Activated naive CD4-positive, alpha-beta T cell treated with anti-CD3 and anti-CD28 coated beads for 36 hours (primary cell): ENCODE results near the gene CRY2. TPM values are rescaled to one million over a fixed set of nuclear protein-coding genes. Genes with fewer than 3 reads are reported as not detected.

ENCODE experiments used
- CTCF ChIA-PET: fragments of 350-600 bp; sonication (Branson Sonifier 250); formaldehyde crosslinking; loops from one replicate; lab custom pipeline; 2021; ENCODE audit warnings: antibody characterized with exemption; lab: Charles Lee
- DNase-seq: peaks from one replicate; pipeline ENCODE4 v3.0.0-alpha.2; 2020
- H3K27ac Mint-ChIP-seq: one replicate; pipeline ENCODE4 v1.8.0; 2021; ENCODE audit warnings: mild to moderate bottlenecking, mixed read lengths
- H3K27me3 Mint-ChIP-seq: one replicate; pipeline ENCODE4 v1.8.0; 2021; ENCODE audit warnings: low read depth, mixed read lengths
- H3K36me3 Mint-ChIP-seq: one replicate; pipeline ENCODE4 v1.8.0; 2021; ENCODE audit warnings: low read depth, mixed read lengths
- H3K4me1 Mint-ChIP-seq: one replicate; pipeline ENCODE4 v1.8.0; 2021; ENCODE audit warnings: low read depth, mixed read lengths
- H3K4me3 Mint-ChIP-seq: one replicate; pipeline ENCODE4 v1.8.0; 2021; ENCODE audit warnings: mild to moderate bottlenecking, moderate library complexity, mixed read lengths
- H3K9me3 Mint-ChIP-seq: one replicate; pipeline ENCODE4 v1.8.0; 2021; ENCODE audit warnings: mixed read lengths
- intact Hi-C: fragments of 100-400 bp; cut with micrococcal nuclease; formaldehyde crosslinking; loops from one replicate; pipeline ENCODE4 v1.15.1; 2023
- total RNA-seq, 2 experiments: library from RNA; stranded (reverse); gene quantifications; one replicate each; pipeline ENCODE4 v1.2.3, GENCODE V29; 2021

Gene CRY2
- total RNA-seq, 2 experiments from 2014 or later: 13.9 to 16.2 TPM

GRCh38 chr11:45853332-45854219 is 6.3 kb downstream of the CRY2 start:
- Mint-ChIP-seq H3K36me3 (peaks cover 6% of the 10 kb centered on the region), H3K27ac (no peak overlapping the region)
- CTCF ChIA-PET: interaction anchor here (0.6 to 1.0 kb wide), 2 partner anchors 11 to 220 kb away, joined by 3 read pairs; no protein-coding TSS in a partner anchor

DNA sequence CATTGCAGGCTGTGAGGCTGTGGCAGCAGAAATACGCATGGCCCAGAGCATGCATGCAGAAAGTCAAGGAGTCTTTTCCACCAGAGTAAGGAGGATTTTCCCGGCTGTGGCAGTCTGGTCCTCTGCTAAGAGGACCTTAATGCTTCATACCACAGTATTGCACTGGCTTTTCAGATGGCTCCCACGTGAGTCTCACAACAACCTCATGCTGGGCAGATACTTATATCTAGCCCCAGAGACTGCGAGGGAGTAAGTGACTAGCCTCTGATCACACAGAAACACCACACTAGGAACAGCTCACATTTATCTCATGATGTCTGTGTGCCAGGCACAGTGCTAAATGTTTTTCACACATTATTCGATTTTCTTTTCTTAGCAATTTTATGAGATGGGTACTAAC is 8.0 kb downstream of the CRY2 start:
- DNase-seq: no peak
- no peaks in the 10 kb centered on the region for H3K27me3 Mint-ChIP-seq
- CTCF ChIA-PET: interaction anchor here (0.7 to 1.6 kb wide), 2 partner anchors 10 to 110 kb away, joined by 3 read pairs; no protein-coding TSS in a partner anchor
- peaks cover 19% of the 10 kb centered on the region for H3K4me1 Mint-ChIP-seq
- peaks cover 9% of the 10 kb centered on the region for H3K36me3 Mint-ChIP-seq
- no peak overlapping the region for H3K27ac Mint-ChIP-seq
- no peaks in the 10 kb centered on the region for H3K9me3 Mint-ChIP-seq
- intact Hi-C loops: no loop called here
- H3K4me3 Mint-ChIP-seq: no peak overlapping the region

More at GRCh38 chr11:45853332-45854219, 6.3 kb downstream of the CRY2 start:
- intact Hi-C loops: no loop called here
- Mint-ChIP-seq H3K27me3 (no peaks in the 10 kb centered on the region), H3K4me1 (peaks cover 34% of the 10 kb centered on the region), H3K4me3 (no peak overlapping the region), H3K9me3 (no peaks in the 10 kb centered on the region)
- DNase-seq: no peak

GRCh38 chr11:45856044-45856468 is 8.8 kb downstream of the CRY2 start:
- H3K27me3 Mint-ChIP-seq: no peaks in the 10 kb centered on the region
- CTCF ChIA-PET: interaction anchor here (1.6 kb wide), 1 partner anchor 10 kb away, joined by 3 read pairs; no protein-coding TSS in a partner anchor
- H3K4me3 Mint-ChIP-seq: no peak overlapping the region
- no peaks in the 10 kb centered on the region for H3K9me3 Mint-ChIP-seq
- H3K4me1 Mint-ChIP-seq: peaks cover 14% of the 10 kb centered on the region
- no peak for DNase-seq
- intact Hi-C loops: no loop called here
- no peak overlapping the region for H3K27ac Mint-ChIP-seq
- H3K36me3 Mint-ChIP-seq: peaks cover 12% of the 10 kb centered on the region

DNA sequence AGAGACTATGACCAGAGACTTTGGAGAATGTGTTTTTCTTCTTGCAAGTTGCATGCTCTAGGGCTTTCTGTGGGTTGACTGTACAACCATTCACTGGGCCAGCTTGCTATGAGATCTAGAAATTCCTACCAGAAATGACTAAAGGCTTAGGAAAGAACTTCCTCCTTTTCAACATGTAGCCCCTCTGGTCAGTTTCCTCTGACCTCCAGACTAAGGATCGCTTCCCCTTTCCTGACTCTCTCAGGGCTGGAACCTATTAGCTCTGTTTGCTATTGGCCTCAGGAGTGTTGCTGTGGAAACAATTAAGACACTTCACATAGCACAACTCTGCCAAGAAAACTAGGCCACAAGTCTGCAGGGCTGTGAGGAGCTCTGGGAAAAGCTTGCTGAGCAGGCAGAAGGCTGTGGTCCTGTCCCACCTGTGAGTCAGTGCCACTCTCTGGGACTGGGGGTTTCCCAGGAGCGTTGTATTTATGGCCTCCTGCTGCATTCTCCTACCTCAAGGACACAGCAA is 10.7 kb downstream of the CRY2 start:
- H3K36me3 Mint-ChIP-seq: peaks cover 21% of the 10 kb centered on the region
- intact Hi-C loops: no loop called here
- no peaks in the 10 kb centered on the region for H3K9me3 Mint-ChIP-seq

GRCh38 chr11:45858751-45859398 is 11.6 kb downstream of the CRY2 start:
- Mint-ChIP-seq H3K27ac (no peak overlapping the region), H3K4me1 (peaks cover 2% of the 10 kb centered on the region), H3K36me3 (peaks cover 25% of the 10 kb centered on the region), H3K9me3 (no peaks in the 10 kb centered on the region), H3K4me3 (no peak overlapping the region), H3K27me3 (no peaks in the 10 kb centered on the region)
- no peak for DNase-seq
- CTCF ChIA-PET: interaction anchor here (0.7 to 4.7 kb wide), 2 partner anchors 14 to 16 kb away, joined by 4 to 29 read pairs; no protein-coding TSS in a partner anchor
- intact Hi-C loops: no loop called here

More for the DNA sequence above, 10.7 kb downstream of the CRY2 start:
- no peak for DNase-seq
- H3K4me3 Mint-ChIP-seq: no peak overlapping the region
- CTCF ChIA-PET: interaction anchor here (0.7 to 0.8 kb wide), 2 partner anchors 15 to 16 kb away, joined by 3 to 4 read pairs; no protein-coding TSS in a partner anchor
- no peaks in the 10 kb centered on the region for H3K27me3 Mint-ChIP-seq
- H3K27ac Mint-ChIP-seq: no peak overlapping the region
- peaks cover 2% of the 10 kb centered on the region for H3K4me1 Mint-ChIP-seq

GRCh38 chr11:45859661-45860140 is 12.4 kb downstream of the CRY2 start:
- CTCF ChIA-PET: interaction anchor here (1.4 to 4.7 kb wide), 2 partner anchors 9 to 13 kb away, joined by 3 to 29 read pairs; no protein-coding TSS in a partner anchor
- Mint-ChIP-seq H3K9me3 (no peaks in the 10 kb centered on the region), H3K36me3 (peaks cover 25% of the 10 kb centered on the region), H3K4me1 (peaks cover 2% of the 10 kb centered on the region), H3K27me3 (no peaks in the 10 kb centered on the region), H3K27ac (no peak overlapping the region), H3K4me3 (no peak overlapping the region)
- DNase-seq: no peak
- intact Hi-C loops: no loop called here

- Mint-ChIP-seq H3K27ac (no peak overlapping the region), H3K9me3 (no peaks in the 10 kb centered on the region), H3K4me3 (no peak overlapping the region), H3K27me3 (no peaks in the 10 kb centered on the region), H3K36me3 (peaks cover 27% of the 10 kb centered on the region), H3K4me1 (no peaks in the 10 kb centered on the region)
- CTCF ChIA-PET: interaction anchor here (1.4 to 4.7 kb wide), 2 partner anchors 9 to 12 kb away, joined by 3 to 29 read pairs; no protein-coding TSS in a partner anchor
- no peak for DNase-seq
- intact Hi-C loops: no loop called here
Observed at GRCh38 chr11:45860348-45860747, 13.1 kb downstream of the CRY2 start.

DNA sequence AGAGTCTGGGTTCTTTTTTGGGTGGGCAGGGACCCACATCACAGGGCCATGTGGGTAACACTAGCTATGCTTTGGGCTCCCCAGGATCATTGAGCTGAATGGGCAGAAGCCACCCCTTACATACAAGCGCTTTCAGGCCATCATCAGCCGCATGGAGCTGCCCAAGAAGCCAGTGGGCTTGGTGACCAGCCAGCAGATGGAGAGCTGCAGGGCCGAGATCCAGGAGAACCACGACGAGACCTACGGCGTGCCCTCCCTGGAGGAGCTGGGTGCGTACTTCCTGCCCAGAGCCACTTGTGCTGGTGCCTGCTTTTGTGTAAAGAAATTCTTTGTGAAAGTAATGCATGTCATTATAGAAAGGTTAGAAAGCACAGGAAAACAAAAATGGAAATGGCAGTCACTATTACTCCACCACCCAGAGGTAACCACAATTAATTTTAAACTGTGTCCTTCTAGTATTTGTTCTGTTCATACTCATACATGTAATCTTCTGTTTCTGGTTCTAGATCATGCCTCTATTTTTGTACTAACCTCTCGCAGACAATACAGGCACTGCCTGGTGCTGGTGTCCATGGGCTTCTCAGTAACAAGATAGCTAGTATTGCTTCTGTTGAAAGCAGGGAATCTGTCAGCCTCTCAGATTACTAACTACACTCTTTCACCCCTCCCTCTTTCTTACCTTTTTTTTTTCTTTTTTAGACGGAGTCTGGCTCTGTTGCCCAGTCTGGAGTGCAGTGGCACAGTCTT is 13.7 kb downstream of the CRY2 start:
- intact Hi-C loops: no loop called here
- no peaks in the 10 kb centered on the region for H3K27me3 Mint-ChIP-seq
- H3K36me3 Mint-ChIP-seq: peaks cover 27% of the 10 kb centered on the region
- H3K27ac Mint-ChIP-seq: no peak overlapping the region
- no peaks in the 10 kb centered on the region for H3K4me1 Mint-ChIP-seq
- H3K4me3 Mint-ChIP-seq: no peak overlapping the region
- DNase-seq: no peak
- H3K9me3 Mint-ChIP-seq: no peaks in the 10 kb centered on the region
- CTCF ChIA-PET: interaction anchor here (1.4 to 4.7 kb wide), 3 partner anchors 10 to 104 kb away, joined by 3 to 29 read pairs (median 7); no protein-coding TSS in a partner anchor

DNA sequence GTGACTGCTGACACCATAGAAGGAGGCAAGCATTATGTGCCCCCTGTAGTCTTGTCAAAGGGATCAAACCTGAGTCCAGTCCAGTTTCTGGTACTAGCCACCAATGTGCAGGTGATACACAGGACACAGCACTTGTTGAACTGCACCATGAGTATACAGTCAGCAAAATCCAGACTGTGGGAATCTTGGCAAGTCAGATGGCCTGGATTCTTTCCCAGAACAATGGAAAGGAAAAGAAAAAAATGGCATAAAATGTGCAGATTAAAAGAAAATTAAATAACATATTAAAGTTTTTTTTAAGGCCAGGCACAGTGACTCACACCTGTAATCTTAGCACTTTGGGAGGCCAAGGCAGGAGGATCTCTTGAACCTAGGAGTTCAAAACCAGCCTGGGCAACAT is 16.8 kb downstream of the CRY2 start:
- no peak overlapping the region for H3K27ac Mint-ChIP-seq
- H3K4me3 Mint-ChIP-seq: no peak overlapping the region
- CTCF ChIA-PET: interaction anchor here (1.6 to 4.7 kb wide), 2 partner anchors 9 to 22 kb away, joined by 3 to 29 read pairs; no protein-coding TSS in a partner anchor
- H3K36me3 Mint-ChIP-seq: peaks cover 31% of the 10 kb centered on the region
- no peaks in the 10 kb centered on the region for H3K9me3 Mint-ChIP-seq
- no peaks in the 10 kb centered on the region for H3K4me1 Mint-ChIP-seq
- no peaks in the 10 kb centered on the region for H3K27me3 Mint-ChIP-seq
- no peak for DNase-seq
- intact Hi-C loops: no loop called here

- no peak for DNase-seq
- Mint-ChIP-seq H3K4me3 (no peak overlapping the region), H3K4me1 (no peaks in the 10 kb centered on the region), H3K9me3 (no peaks in the 10 kb centered on the region), H3K27ac (no peak overlapping the region), H3K36me3 (peaks cover 34% of the 10 kb centered on the region), H3K27me3 (no peaks in the 10 kb centered on the region)
- CTCF ChIA-PET: no interaction called here
- intact Hi-C loops: no loop called here
Observed at GRCh38 chr11:45869551-45869950, 22.3 kb downstream of the CRY2 start.

DNA sequence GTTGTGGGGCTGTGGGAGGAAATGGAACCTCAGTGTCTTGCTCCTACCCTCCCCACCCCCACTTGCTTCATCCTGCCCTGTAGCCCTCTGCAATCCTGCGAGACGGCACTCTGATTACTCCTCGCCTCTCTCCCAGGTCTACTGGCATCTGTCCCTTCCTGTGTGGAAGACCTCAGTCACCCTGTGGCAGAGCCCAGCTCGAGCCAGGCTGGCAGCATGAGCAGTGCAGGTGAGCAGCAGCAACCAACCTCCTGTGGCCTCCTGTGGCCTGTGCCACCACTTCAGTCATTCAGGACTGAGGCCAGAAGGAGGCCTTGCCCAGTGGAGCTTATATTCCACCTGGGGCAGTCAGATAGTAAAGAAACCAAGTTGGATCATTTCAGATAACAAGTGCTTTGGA is 23.4 kb downstream of the CRY2 start:
- H3K9me3 Mint-ChIP-seq: no peaks in the 10 kb centered on the region
- H3K4me3 Mint-ChIP-seq: no peak overlapping the region
- H3K27ac Mint-ChIP-seq: no peak overlapping the region
- no peaks in the 10 kb centered on the region for H3K27me3 Mint-ChIP-seq
- DNase-seq: no peak
- CTCF ChIA-PET: interaction anchor here (4.8 kb wide), 1 partner anchor 9 kb away, joined by 29 read pairs; no protein-coding TSS in a partner anchor
- H3K4me1 Mint-ChIP-seq: no peaks in the 10 kb centered on the region
- intact Hi-C loops: no loop called here
- H3K36me3 Mint-ChIP-seq: peaks cover 37% of the 10 kb centered on the region
